GM12872 (cell line): ENCODE measurements around the gene YARS1.

Experiments
- CTCF ChIP-seq: IDR thresholded peaks from 3 replicates; pipeline ENCODE4 v1.5.1; 2011; ENCODE audit warnings: low read depth, mild to moderate bottlenecking, low read length, moderate library complexity; ENCODE audit not compliant: insufficient read depth

The YARS1 gene

DNA sequence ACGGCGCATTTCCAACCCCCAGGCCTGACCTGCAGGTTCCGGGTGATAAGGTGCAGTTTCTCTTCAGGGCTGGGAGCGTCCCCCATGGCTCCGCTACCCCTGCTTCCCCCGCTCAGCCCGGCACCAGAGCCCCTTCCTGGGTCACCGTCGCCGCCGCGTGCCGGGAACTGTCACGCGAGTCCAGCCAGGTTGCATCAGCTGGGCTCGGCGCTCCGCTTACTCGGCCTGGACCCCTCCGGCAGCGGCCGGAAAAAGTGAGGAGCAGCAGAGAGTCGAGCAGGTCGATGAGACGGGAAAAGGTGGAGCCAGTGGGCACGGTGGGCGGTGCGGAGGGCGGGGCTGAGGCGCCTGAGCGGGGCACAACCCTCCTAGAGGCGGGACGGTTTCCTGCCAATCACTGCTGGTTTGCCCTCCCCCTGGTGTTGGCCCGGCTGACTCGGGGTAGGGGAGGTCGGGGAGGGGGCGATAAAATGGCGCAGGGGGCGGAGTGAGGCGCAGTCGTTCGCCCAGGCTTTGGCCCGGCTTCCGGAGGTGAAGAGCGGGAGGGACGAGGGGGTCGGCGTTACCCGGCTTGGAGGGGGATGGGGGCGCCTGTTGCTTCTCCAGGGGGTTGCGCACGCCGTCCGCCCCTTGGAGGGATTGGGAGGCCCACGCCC, at the start of gene YARS1, which contains the start of gene S100PBP:
TSS of gene YARS1 (minus strand) at position 200 of the 656 bp plus-strand sequence. CDS start at position 86, 114 bp downstream.
TSS of gene S100PBP (plus strand) at position 495 of the 656 bp plus-strand sequence. CDS start 8,447 bp downstream, outside the sequence.
- TF ChIP-seq CTCF, result no peak

GRCh38 chr1:32865639-32866405, 48.7 kb upstream of the YARS1 start:
- TF ChIP-seq CTCF, result no peak

GRCh38 chr1:32864375-32865019, 47.3 kb upstream of the YARS1 start:
- TF ChIP-seq CTCF, result no peak

- TF ChIP-seq CTCF, result no peak
Measured at GRCh38 chr1:32863881-32864245, 46.7 kb upstream of the YARS1 start.

DNA sequence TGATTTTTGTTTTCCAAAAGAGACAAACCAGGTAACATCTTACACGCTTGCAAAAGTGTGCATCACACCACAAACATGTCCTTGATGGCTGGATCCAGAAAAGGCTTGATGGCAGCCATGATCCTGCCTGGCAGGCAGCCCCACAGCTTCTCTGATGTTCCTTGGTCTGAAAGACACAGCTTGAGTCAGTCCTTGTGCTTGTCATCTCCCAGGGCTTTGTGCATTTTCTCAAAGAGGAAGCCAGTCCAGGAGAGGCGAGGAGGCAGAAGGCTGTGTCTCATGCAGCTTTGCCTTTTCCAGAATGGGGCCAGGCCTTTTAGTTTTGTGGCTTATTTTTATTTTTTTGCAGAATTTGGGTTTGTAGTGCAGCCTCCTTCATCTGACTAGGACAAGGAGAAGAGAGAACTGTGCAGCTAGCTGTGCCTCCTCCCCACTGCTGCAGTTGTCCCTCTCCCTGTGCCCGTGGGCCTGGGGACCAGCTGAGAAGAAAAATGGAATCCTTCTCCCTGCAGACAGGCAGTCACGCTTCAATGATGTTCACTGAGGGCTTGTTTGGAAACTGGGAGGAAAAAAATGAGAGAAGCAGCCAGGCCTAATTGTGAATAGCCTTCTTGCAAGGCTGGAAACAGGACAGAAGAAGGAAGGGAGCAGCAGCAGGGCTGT, 46.2 kb upstream of the YARS1 start:
- no peak for TF ChIP-seq CTCF

- no peak for TF ChIP-seq CTCF
Measured at GRCh38 chr1:32861904-32862695, 44.9 kb upstream of the YARS1 start.
